ENCODE measurements around the gene NCOA3. TPM values are rescaled to one million over a fixed set of nuclear protein-coding genes. Genes with fewer than 3 reads are reported as not detected.
"Not testable (repeated sequence)": the region's sequence is repeated elsewhere in the genome, so short reads cannot be mapped to it uniquely, and the experiment has no call there.

NCOA3 gene
- 10 to 100 TPM; 76.4 to 83.4 TPM for total RNA-seq

GRCh38 chr20:47501482-47502270 lies at the start of gene NCOA3:
NCOA3 (plus strand) TSS chr20:47501887; CDS start chr20:47622248, 120,361 bp downstream.
- intact Hi-C loops (cut with DNase I, micrococcal nuclease) = loop anchor here (1.0 to 10.0 kb wide), 13 partner anchors 8 to 1663 kb away; partner anchors contain the start of gene ZMYND8 (in 1 of the 2)
- peak within 1 kb of the TSS; percentile 99 for H3K4me3 Mint-ChIP-seq
- no peaks in the 10 kb centered on the region for H3K27me3 Mint-ChIP-seq
- POLR2A ChIA-PET = interaction anchor here (0.5 to 3.3 kb wide), 6 partner anchors 8 to 44 kb away, joined by 4 to 18 read pairs (median 4); no protein-coding TSS in a partner anchor
- peak; percentile 82 for ATAC-seq
- H3K9me3 Mint-ChIP-seq (ENCODE audit: low read depth) = no peaks in the 10 kb centered on the region
- peaks cover 44% of the 10 kb centered on the region for H3K36me3 Mint-ChIP-seq (ENCODE audit: low read depth)
- CTCF ChIA-PET = interaction anchor here (0.6 to 4.6 kb wide), 21 partner anchors 8 to 906 kb away, joined by 3 to 36 read pairs (median 4); no protein-coding TSS in a partner anchor
- H3K4me1 Mint-ChIP-seq = peaks cover 58% of the 10 kb centered on the region
- peak within 1 kb of the TSS; percentile 95 for H3K27ac Mint-ChIP-seq
- DNase-seq = peak; percentile 98

GRCh38 chr20:47452736-47453161 lies 48.9 kb upstream of the NCOA3 start:
- no peak overlapping the region for H3K4me3 Mint-ChIP-seq
- POLR2A ChIA-PET = no interaction called here

DNA sequence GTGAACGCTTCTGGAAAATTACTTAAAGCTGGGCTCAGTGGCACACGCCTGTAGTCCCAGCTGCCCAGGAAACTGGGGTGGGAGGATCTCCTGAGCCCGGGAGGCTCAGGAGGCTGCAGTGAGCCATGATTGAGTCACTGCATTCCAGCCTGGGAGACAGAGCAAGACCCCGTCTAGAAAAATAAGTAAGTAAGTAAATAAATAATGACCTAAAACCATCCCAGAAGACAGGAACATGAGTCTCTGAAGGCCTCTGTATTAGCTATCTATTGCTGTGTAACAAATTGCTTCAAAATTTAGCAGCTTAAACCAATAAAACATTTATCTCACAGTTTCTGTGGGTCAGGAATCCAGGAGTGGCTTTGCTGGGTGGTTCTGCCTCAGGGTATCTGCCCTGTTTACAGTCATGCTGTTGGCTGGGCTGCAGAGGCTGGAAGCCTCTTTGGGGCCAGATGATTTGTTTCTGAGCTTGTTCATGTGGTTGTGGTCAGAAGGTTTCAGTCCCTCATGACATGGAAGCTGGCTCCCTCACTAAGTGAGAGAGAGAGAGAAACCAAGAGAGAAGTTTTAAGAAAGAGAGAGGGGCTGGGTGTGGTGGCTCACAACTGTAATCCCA lies 48.4 kb upstream of the NCOA3 start:
- ChIA-PET CTCF (interaction anchor here (0.7 to 2.7 kb wide), 7 partner anchors 34 to 1167 kb away, joined by 3 to 9 read pairs (median 3); partner anchors contain the start of gene NCOA3), POLR2A (interaction anchor here (0.9 kb wide), 1 partner anchor 34 kb away, joined by 4 read pairs; no protein-coding TSS in a partner anchor)
- H3K4me1 Mint-ChIP-seq = peaks cover 38% of the 10 kb centered on the region
- intact Hi-C loops (cut with DNase I, micrococcal nuclease) = loop anchor here (1.0 to 10.0 kb wide), 4 partner anchors 20 to 256 kb away; no protein-coding TSS in a partner anchor
- H3K9me3 Mint-ChIP-seq (ENCODE audit: low read depth) = no peaks in the 10 kb centered on the region
- ATAC-seq (peak; percentile 84), DNase-seq (peak; percentile 74)
- no peaks in the 10 kb centered on the region for H3K27me3 Mint-ChIP-seq
- H3K27ac Mint-ChIP-seq = peak overlapping the region; percentile 73
- no peak overlapping the region for H3K4me3 Mint-ChIP-seq
- no peaks in the 10 kb centered on the region for H3K36me3 Mint-ChIP-seq (ENCODE audit: low read depth)

More at GRCh38 chr20:47452736-47453161, 48.9 kb upstream of the NCOA3 start:
- ATAC-seq = no peak
- H3K36me3 Mint-ChIP-seq (ENCODE audit: low read depth) = no peaks in the 10 kb centered on the region
- CTCF ChIA-PET = interaction anchor here (0.6 to 2.7 kb wide), 7 partner anchors 35 to 1168 kb away, joined by 3 to 9 read pairs (median 3); no protein-coding TSS in a partner anchor
- H3K9me3 Mint-ChIP-seq (ENCODE audit: low read depth) = no peaks in the 10 kb centered on the region
- intact Hi-C loops (cut with DNase I, micrococcal nuclease) = loop anchor here (1.0 to 10.0 kb wide), 4 partner anchors 20 to 255 kb away; no protein-coding TSS in a partner anchor
- H3K27me3 Mint-ChIP-seq = no peaks in the 10 kb centered on the region
- peaks cover 34% of the 10 kb centered on the region for H3K4me1 Mint-ChIP-seq
- DNase-seq = no peak
- H3K27ac Mint-ChIP-seq = peak overlapping the region; percentile 55

DNA sequence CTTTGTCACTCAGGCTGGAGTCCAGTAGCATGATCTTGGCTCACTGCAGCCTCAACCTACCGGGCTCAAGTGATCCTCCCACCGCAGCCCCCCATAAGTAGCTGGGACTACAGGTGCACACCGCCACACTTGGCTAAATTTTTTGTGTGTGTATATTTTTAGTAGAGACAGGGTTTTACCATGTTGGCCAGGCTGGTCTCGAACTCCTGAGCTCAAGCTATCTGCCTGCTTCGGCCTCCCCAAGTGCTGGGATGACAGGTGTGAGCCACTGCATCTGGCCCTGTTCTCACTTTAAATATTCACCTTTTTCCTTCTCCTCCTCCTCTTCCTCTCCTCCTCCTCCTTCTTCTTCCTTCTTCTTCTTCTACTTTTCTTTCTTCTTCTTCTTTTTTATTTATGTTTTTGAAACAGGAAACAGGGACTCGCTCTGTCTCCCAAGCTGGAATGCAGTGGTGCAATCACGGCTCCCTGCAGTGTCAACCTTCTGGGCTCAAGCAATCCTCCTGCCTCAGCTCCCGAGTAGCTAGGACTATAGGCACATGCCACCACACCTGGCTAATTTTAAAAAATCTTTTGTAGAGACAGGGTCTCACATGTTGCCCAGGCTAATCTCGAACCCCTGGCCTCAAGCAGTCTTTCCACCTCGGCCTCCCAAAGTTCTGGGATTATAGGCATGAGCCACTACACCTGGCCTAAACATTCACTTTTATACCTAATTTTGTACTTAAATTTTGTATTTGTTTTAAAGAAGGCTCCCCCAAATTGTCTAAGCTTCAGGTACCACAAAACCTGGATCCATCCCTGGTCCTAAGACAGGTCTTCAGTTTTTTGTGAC lies 47.2 kb upstream of the NCOA3 start:
- no peaks in the 10 kb centered on the region for H3K36me3 Mint-ChIP-seq (ENCODE audit: low read depth)
- ChIA-PET POLR2A (interaction anchor here (0.6 to 1.4 kb wide), 3 partner anchors 13 to 33 kb away, joined by 3 to 4 read pairs (median 3); no protein-coding TSS in a partner anchor), CTCF (interaction anchor here (0.5 to 2.7 kb wide), 11 partner anchors 14 to 249 kb away, joined by 3 to 9 read pairs (median 3); partner anchors contain the start of gene NCOA3)
- no peaks in the 10 kb centered on the region for H3K9me3 Mint-ChIP-seq (ENCODE audit: low read depth)
- ATAC-seq = no peak
- H3K4me1 Mint-ChIP-seq = peaks cover 41% of the 10 kb centered on the region
- H3K27ac Mint-ChIP-seq = no peak overlapping the region
- DNase-seq = no peak
- intact Hi-C loops (cut with DNase I, micrococcal nuclease) = loop anchor here (5.0 to 10.0 kb wide), 4 partner anchors 37 to 1702 kb away; no protein-coding TSS in a partner anchor
- H3K4me3 Mint-ChIP-seq = no peak overlapping the region
- no peaks in the 10 kb centered on the region for H3K27me3 Mint-ChIP-seq

GRCh38 chr20:47455133-47456040 lies 46.3 kb upstream of the NCOA3 start:
- H3K4me3 Mint-ChIP-seq = no peak overlapping the region

DNA sequence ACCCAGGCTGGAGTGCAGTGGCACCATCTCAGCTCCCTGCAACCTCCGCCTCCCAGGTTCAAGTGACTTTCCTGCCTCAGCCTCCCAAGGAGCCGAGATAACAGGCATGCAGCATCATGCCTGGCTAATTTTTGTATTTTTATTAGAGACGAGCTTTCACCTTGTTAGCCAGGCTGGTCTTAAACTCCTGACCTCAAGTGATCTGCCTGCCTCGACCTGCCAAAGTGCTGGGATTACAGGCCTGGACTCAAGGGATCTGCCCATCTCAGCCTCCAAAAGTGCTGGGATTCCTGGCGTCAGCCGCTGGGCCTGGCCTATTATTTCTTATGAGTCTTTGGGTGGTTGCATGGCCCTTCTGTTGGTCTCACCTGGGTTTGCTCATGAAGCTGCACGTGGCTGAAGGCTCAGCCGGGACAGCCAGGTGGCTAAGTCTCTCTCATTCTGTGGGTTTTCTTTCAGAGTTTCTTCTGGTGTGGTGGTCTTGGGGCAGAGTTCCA lies 45.6 kb upstream of the NCOA3 start:
- intact Hi-C loops (cut with DNase I, micrococcal nuclease) = loop anchor here (5.0 to 10.0 kb wide), 3 partner anchors 39 to 1704 kb away; no protein-coding TSS in a partner anchor
- Mint-ChIP-seq H3K4me1 (peaks cover 41% of the 10 kb centered on the region), H3K9me3 (ENCODE audit: low read depth) (no peaks in the 10 kb centered on the region)

More at GRCh38 chr20:47455133-47456040, 46.3 kb upstream of the NCOA3 start:
- Mint-ChIP-seq H3K36me3 (ENCODE audit: low read depth) (no peaks in the 10 kb centered on the region), H3K27ac (no peak overlapping the region), H3K27me3 (no peaks in the 10 kb centered on the region), H3K4me1 (peaks cover 41% of the 10 kb centered on the region), H3K9me3 (ENCODE audit: low read depth) (no peaks in the 10 kb centered on the region)
- no peak for ATAC-seq
- DNase-seq = no peak
- POLR2A ChIA-PET = interaction anchor here (0.6 to 1.4 kb wide), 2 partner anchors 12 to 32 kb away, joined by 3 read pairs; no protein-coding TSS in a partner anchor
- intact Hi-C loops (cut with DNase I, micrococcal nuclease) = loop anchor here (5.0 to 10.0 kb wide), 3 partner anchors 38 to 1703 kb away; no protein-coding TSS in a partner anchor
- CTCF ChIA-PET = interaction anchor here (0.5 to 1.3 kb wide), 12 partner anchors 10 to 364 kb away, joined by 3 to 5 read pairs (median 3); no protein-coding TSS in a partner anchor

DNA sequence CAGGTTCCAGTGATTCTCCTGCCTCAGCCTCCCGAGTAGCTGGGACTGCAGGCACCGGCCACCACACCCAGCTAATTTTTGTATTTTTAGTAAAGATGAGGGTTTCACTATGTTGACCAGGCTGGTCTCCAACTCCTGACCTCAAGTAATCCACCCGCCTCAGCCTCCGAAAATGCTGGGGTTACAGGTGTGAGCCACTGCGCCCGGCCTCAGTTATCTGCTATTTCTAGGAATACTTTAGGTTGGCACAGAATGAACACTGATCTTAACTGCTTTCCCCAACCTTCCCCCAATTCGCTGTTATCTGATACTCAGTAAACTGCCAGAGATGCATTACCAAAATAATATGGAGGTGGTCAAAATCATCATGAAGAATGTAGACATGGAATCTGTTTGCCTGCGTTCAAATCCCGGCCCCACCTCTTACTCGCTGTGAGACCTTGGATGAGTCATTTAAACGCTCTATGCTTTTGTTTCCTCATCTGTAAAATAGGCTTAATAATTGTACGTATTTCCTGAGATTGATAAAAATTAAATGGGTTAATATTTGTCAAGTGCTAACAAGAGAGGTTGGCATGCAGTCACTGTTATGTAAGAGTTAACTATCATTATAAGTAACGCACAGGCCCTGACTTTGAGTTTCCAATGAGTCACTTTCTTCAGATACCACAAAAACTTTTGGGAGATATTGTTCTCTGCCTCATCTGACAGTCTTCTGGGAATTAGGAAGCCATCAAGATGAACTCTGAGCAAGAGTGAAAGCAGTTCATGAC lies 44.5 kb upstream of the NCOA3 start:
- no peaks in the 10 kb centered on the region for H3K27me3 Mint-ChIP-seq
- ATAC-seq (peak; percentile 88), DNase-seq (peak; percentile 50)
- ChIA-PET CTCF (interaction anchor here (0.7 to 3.0 kb wide), 6 partner anchors 30 to 251 kb away, joined by 3 to 13 read pairs (median 4); no protein-coding TSS in a partner anchor), POLR2A (interaction anchor here (0.7 to 1.6 kb wide), 7 partner anchors 16 to 238 kb away, joined by 3 to 10 read pairs (median 4); partner anchors contain the start of gene NCOA3)
- intact Hi-C loops (cut with DNase I, micrococcal nuclease) = loop anchor here (1.0 to 10.0 kb wide), 8 partner anchors 30 to 1705 kb away; partner anchors contain the start of gene NCOA3 (in 1 of the 2)
- H3K36me3 Mint-ChIP-seq (ENCODE audit: low read depth) = no peaks in the 10 kb centered on the region
- peak overlapping the region; percentile 31 for H3K27ac Mint-ChIP-seq
- no peaks in the 10 kb centered on the region for H3K9me3 Mint-ChIP-seq (ENCODE audit: low read depth)
- H3K4me3 Mint-ChIP-seq = no peak overlapping the region
- H3K4me1 Mint-ChIP-seq = peaks cover 41% of the 10 kb centered on the region

More for the DNA sequence above, 45.6 kb upstream of the NCOA3 start:
- ChIA-PET POLR2A (interaction anchor here (0.7 to 1.4 kb wide), 2 partner anchors 31 to 239 kb away, joined by 3 read pairs; no protein-coding TSS in a partner anchor), CTCF (interaction anchor here (0.6 to 3.0 kb wide), 7 partner anchors 11 to 250 kb away, joined by 3 to 11 read pairs (median 3); no protein-coding TSS in a partner anchor)
- H3K27me3 Mint-ChIP-seq = no peaks in the 10 kb centered on the region
- no peak overlapping the region for H3K27ac Mint-ChIP-seq
- no peak for ATAC-seq
- no peak for DNase-seq
- no peak overlapping the region for H3K4me3 Mint-ChIP-seq
- no peaks in the 10 kb centered on the region for H3K36me3 Mint-ChIP-seq (ENCODE audit: low read depth)

- not testable (repeated sequence) for H3K36me3 Mint-ChIP-seq (ENCODE audit: low read depth); H3K4me3 Mint-ChIP-seq; H3K9me3 Mint-ChIP-seq (ENCODE audit: low read depth); ATAC-seq; H3K27me3 Mint-ChIP-seq; DNase-seq
- ChIA-PET CTCF (interaction anchor here (0.6 to 3.0 kb wide), 7 partner anchors 29 to 247 kb away, joined by 3 to 13 read pairs (median 3); no protein-coding TSS in a partner anchor), POLR2A (interaction anchor here (1.0 kb wide), 2 partner anchors 29 to 152 kb away, joined by 3 read pairs; no protein-coding TSS in a partner anchor)
- H3K4me1 Mint-ChIP-seq = peaks cover 32% of the 10 kb centered on the region
- peak overlapping the region; percentile 31 for H3K27ac Mint-ChIP-seq
- intact Hi-C loops (cut with DNase I, micrococcal nuclease) = loop anchor here (5.0 to 10.0 kb wide), 3 partner anchors 41 to 1706 kb away; no protein-coding TSS in a partner anchor
Measured at GRCh38 chr20:47458280-47459050, 43.2 kb upstream of the NCOA3 start.

Data from activated CD4-positive, alpha-beta T cell treated with anti-CD3 and anti-CD28 coated beads for 36 hours (primary cell).